Panc1 (cell line): ENCODE measurements around the gene CTDSP1. TPM values are rescaled to one million over a fixed set of nuclear protein-coding genes. Genes with fewer than 3 reads are reported as not detected.

Experiments used
- ATAC-seq: fragments of 200-7000 bp; cut with Tn5 transposase; 2 replicates; pipeline ENCODE4 v1.9.1; 2020; ENCODE audit warnings: mild to moderate bottlenecking, moderate library complexity
- BruUV-seq: library from RNA; stranded (reverse); fragments of 400-500 nt; replicated peaks from 2 replicates; lab custom pipeline; 2021; lab: Mats Ljungman, UMichigan
- CTCF ChIA-PET: fragments of 300-600 bp; sonication (Branson Sonifier 250); formaldehyde crosslinking; loops from one replicate; lab custom pipeline; 2022; ENCODE audit warnings: antibody characterized with exemption; lab: Charles Lee
- POLR2A ChIA-PET: fragments of 300-600 bp; sonication (Branson Sonifier 250); formaldehyde crosslinking; loops from one replicate; lab custom pipeline; 2022; ENCODE audit warnings: antibody characterized with exemption; lab: Charles Lee
- DNase-seq: peaks from one replicate; pipeline ENCODE4 v3.0.0-alpha.2; 2010; ENCODE audit warnings: low read depth, low spot score
- H3K27ac ChIP-seq: 2 replicates; pipeline ENCODE4 v1.5.1; 2011; ENCODE audit warnings: mild to moderate bottlenecking, low read length, inconsistent platforms
- H3K27me3 ChIP-seq: fragments of 200-500 bp; sonication (Bioruptor generic); 2 replicates; pipeline ENCODE4 v1.6.0; 2014; ENCODE audit warnings: low read length, inconsistent platforms; ENCODE audit not compliant: control insufficient read depth, insufficient read depth
- H3K36me3 ChIP-seq: fragments of 200-500 bp; sonication (Bioruptor generic); 2 replicates; pipeline ENCODE4 v1.5.1; 2014; ENCODE audit warnings: inconsistent platforms, mild to moderate bottlenecking, low read length, moderate library complexity; ENCODE audit not compliant: control insufficient read depth, insufficient read depth
- H3K4me1 ChIP-seq: 2 replicates; pipeline ENCODE4 v1.5.1; 2011; ENCODE audit warnings: inconsistent platforms, mild to moderate bottlenecking, low read length, moderate library complexity; ENCODE audit not compliant: control insufficient read depth, insufficient read depth
- H3K4me3 ChIP-seq, 2 experiments: 2 replicates each; pipeline ENCODE4 v1.5.1; 2011 to 2012; ENCODE audit warnings: low read depth in 2 of 2, low read length in 2 of 2, mild to moderate bottlenecking in 2 of 2, inconsistent platforms in 1 of 2, moderate library complexity in 1 of 2
- H3K9me3 ChIP-seq: fragments of 200-500 bp; sonication (Bioruptor generic); 2 replicates; pipeline ENCODE4 v1.5.1; 2014; ENCODE audit warnings: low read depth, mild to moderate bottlenecking, inconsistent platforms, low read length, moderate library complexity; ENCODE audit not compliant: control insufficient read depth, insufficient read depth
- POLR2AphosphoS5 ChIP-seq: IDR thresholded peaks from 2 replicates; pipeline ENCODE4 v1.6.1; 2012; ENCODE audit warnings: mild to moderate bottlenecking, low read depth, low read length, moderate library complexity
- SIN3A ChIP-seq: IDR thresholded peaks from 2 replicates; pipeline ENCODE4 v1.6.1; 2012; ENCODE audit warnings: low read depth, mild to moderate bottlenecking, low read length, moderate library complexity, borderline replicate concordance; ENCODE audit not compliant: insufficient read depth
- TCF7L2 ChIP-seq: IDR thresholded peaks from 2 replicates; pipeline ENCODE4 v1.6.1; 2011; ENCODE audit warnings: mild to moderate bottlenecking, low read depth, low read length, inconsistent platforms
- in situ Hi-C: cut with HindIII; loops from 2 replicates; pipeline ENCODE4 v1.10.0; 2016; ENCODE audit warnings: low sequenced_read_pairs, low pct_unique_long_range_greater_than_20kb
- intact Hi-C: fragments of 100-400 bp; cut with micrococcal nuclease; formaldehyde crosslinking; loops from one replicate; pipeline ENCODE4 v1.10.0; 2022; ENCODE audit not compliant: unreplicated experiment
- microRNA-seq: library from miRNA; unstranded; fragments of <30 nt; microRNA quantifications from one replicate; pipeline ENCODE4 v1.1.0, GENCODE V29; 2020; ENCODE audit not compliant: unreplicated experiment
- total RNA-seq: library from RNA; stranded (reverse); gene quantifications from one replicate; pipeline ENCODE4 v1.2.1, GENCODE V29; 2021; ENCODE audit not compliant: unreplicated experiment
- TF ChIP-seq, protein P1 (sequence below), 2 experiments: IDR thresholded peaks; 2 replicates each; pipeline ENCODE4 v1.6.1; 2011 to 2012; ENCODE audit warnings: low read depth in 2 of 2, control low read depth in 1 of 2, low read length in 1 of 2, mild to moderate bottlenecking in 1 of 2, moderate library complexity in 1 of 2; ENCODE audit not compliant: insufficient read depth in 1 of 2
- TF ChIP-seq, protein P2 (sequence below): fragments of 450-650 bp; IDR thresholded peaks from 2 replicates; pipeline ENCODE4 v1.5.1; 2017; ENCODE audit warnings: mild to moderate bottlenecking

CTDSP1 gene
- total RNA-seq, 1 experiment from 2014 or later, result 128 TPM

DNA sequence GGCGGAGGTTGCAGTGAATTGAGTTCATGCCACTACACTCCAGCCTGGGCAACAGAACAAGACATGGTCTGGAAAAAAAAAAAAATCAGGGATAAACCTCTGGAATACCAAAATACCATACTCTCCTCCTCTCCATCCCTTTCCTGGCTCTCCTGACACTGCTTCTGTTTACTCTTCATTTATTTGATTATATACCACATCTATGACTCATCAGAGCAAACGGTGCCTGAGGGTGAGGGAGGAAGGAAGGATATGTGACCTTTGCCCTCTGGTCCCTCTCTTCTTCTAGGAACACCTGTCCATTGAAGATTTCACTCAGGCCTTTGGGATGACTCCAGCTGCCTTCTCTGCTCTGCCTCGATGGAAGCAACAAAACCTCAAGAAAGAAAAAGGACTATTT lies 49.3 kb downstream of the CTDSP1 start:
- Histone ChIP-seq H3K4me3 (no peak overlapping the region), H3K27me3 (no peaks in the 10 kb centered on the region), H3K4me1 (peaks cover 18% of the 10 kb centered on the region), H3K27ac (peak overlapping the region; percentile 55; the same call in 1 of the 2 replicates), H3K9me3 (no peaks in the 10 kb centered on the region), H3K36me3 (peaks cover 9% of the 10 kb centered on the region)
- ChIA-PET POLR2A (interaction anchor here (0.7 kb wide), 1 partner anchor 44 kb away, joined by 5 read pairs; no protein-coding TSS in a partner anchor), CTCF (no interaction called here)
- intact Hi-C loops (no loop called here), in situ Hi-C loops (no loop called here)
- no peak for DNase-seq
- no TSS peak for BruUV-seq
- peak; percentile 85 for ATAC-seq
- TF ChIP-seq, protein P1, sequence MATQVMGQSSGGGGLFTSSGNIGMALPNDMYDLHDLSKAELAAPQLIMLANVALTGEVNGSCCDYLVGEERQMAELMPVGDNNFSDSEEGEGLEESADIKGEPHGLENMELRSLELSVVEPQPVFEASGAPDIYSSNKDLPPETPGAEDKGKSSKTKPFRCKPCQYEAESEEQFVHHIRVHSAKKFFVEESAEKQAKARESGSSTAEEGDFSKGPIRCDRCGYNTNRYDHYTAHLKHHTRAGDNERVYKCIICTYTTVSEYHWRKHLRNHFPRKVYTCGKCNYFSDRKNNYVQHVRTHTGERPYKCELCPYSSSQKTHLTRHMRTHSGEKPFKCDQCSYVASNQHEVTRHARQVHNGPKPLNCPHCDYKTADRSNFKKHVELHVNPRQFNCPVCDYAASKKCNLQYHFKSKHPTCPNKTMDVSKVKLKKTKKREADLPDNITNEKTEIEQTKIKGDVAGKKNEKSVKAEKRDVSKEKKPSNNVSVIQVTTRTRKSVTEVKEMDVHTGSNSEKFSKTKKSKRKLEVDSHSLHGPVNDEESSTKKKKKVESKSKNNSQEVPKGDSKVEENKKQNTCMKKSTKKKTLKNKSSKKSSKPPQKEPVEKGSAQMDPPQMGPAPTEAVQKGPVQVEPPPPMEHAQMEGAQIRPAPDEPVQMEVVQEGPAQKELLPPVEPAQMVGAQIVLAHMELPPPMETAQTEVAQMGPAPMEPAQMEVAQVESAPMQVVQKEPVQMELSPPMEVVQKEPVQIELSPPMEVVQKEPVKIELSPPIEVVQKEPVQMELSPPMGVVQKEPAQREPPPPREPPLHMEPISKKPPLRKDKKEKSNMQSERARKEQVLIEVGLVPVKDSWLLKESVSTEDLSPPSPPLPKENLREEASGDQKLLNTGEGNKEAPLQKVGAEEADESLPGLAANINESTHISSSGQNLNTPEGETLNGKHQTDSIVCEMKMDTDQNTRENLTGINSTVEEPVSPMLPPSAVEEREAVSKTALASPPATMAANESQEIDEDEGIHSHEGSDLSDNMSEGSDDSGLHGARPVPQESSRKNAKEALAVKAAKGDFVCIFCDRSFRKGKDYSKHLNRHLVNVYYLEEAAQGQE (IDR thresholded peaks at IDR 0.05; ENCODE audit: insufficient read depth in 1 of 2, low read depth in 2 of 2, low read length in 1 of 2), result no peak
- peak; percentile 44; the same call in 1 of the 2 replicates for TF ChIP-seq POLR2AphosphoS5

DNA sequence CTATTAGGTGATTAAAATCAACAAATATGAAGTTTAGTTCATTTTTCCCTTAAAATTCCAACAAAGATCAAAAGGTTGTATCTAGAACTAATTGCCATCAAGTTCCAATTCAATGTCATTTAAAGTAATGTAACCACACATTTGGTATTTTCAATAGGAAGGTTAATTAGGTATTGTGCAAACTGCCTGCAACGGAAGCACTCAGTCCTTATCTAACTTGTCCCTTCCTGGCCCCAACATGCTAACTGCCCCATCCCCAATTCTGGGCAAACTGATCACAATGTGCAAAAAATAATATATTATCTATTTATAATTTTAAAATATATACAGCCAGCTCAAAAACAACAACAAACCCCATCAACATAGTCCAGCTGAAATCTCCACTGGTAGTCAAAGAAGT lies 52.4 kb downstream of the CTDSP1 start:
- BruUV-seq, result no TSS peak
- no peak overlapping the region for H3K4me3 ChIP-seq
- H3K27me3 ChIP-seq, result no peaks in the 10 kb centered on the region
- TF ChIP-seq TCF7L2 (no peak), SIN3A (no peak), POLR2AphosphoS5 (no peak)
- TF ChIP-seq, protein P2, sequence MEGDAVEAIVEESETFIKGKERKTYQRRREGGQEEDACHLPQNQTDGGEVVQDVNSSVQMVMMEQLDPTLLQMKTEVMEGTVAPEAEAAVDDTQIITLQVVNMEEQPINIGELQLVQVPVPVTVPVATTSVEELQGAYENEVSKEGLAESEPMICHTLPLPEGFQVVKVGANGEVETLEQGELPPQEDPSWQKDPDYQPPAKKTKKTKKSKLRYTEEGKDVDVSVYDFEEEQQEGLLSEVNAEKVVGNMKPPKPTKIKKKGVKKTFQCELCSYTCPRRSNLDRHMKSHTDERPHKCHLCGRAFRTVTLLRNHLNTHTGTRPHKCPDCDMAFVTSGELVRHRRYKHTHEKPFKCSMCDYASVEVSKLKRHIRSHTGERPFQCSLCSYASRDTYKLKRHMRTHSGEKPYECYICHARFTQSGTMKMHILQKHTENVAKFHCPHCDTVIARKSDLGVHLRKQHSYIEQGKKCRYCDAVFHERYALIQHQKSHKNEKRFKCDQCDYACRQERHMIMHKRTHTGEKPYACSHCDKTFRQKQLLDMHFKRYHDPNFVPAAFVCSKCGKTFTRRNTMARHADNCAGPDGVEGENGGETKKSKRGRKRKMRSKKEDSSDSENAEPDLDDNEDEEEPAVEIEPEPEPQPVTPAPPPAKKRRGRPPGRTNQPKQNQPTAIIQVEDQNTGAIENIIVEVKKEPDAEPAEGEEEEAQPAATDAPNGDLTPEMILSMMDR, result no peak
- TF ChIP-seq, protein P1 (IDR thresholded peaks at IDR 0.05; ENCODE audit: insufficient read depth in 1 of 2, low read depth in 2 of 2, low read length in 1 of 2), result no peak
- H3K4me1 ChIP-seq, result peaks cover 18% of the 10 kb centered on the region
- in situ Hi-C loops (no loop called here), intact Hi-C loops (no loop called here)
- DNase-seq, result no peak
- CTCF ChIA-PET, result no interaction called here
- H3K36me3 ChIP-seq, result peaks cover 24% of the 10 kb centered on the region
- no peak for ATAC-seq
- H3K9me3 ChIP-seq, result no peaks in the 10 kb centered on the region
- H3K27ac ChIP-seq, result no peak overlapping the region
- POLR2A ChIA-PET, result no interaction called here

Small RNA genes lying within 50 kb of the gene (microRNA-seq; reads per million reads assigned to microRNA genes)
- 33,445 reads per million, percentile 99 among the genes with 10 or more reads in this experiment for gene MIR26B

Other genes starting within 250 kb of the CTDSP1 start
- not detected for gene CXCR1, start 232.9 kb upstream of the CTDSP1 start, total RNA-seq
- 248 TPM for gene ARPC2, start 182.7 kb upstream of the CTDSP1 start, total RNA-seq
- 0.18 TPM for gene GPBAR1, start 138.9 kb upstream of the CTDSP1 start, total RNA-seq
- gene AAMP, start 129.7 kb upstream of the CTDSP1 start, total RNA-seq, result 103 TPM
- gene PNKD, start 129.3 kb upstream of the CTDSP1 start, total RNA-seq, result 49.0 TPM
- 114 TPM for gene TMBIM1, start 107.4 kb upstream of the CTDSP1 start, total RNA-seq
- gene CATIP, start 43.0 kb upstream of the CTDSP1 start, total RNA-seq, result 0.18 TPM
- gene SLC11A1, start 17.6 kb upstream of the CTDSP1 start, total RNA-seq, result 0.31 TPM
- gene VIL1, start 19.3 kb downstream of the CTDSP1 start, total RNA-seq, result 0.18 TPM
- gene USP37, start 168.5 kb downstream of the CTDSP1 start, total RNA-seq, result 19.2 TPM
- 73.0 TPM for gene CNOT9, start 169.0 kb downstream of the CTDSP1 start, total RNA-seq
- gene PLCD4, start 208.0 kb downstream of the CTDSP1 start, total RNA-seq, result 12.9 TPM